HG03097 (cell line): Measurements from ENCODE around the gene HIRA.
"Not testable (repeated sequence)": the region's sequence is repeated elsewhere in the genome, so short reads cannot be mapped to it uniquely, and the experiment has no call there.

Source experiments
- ATAC-seq: cut with Tn5 transposase; IDR thresholded peaks from one replicate; pipeline ENCODE4 v1.9.1; 2021; ENCODE audit not compliant: unreplicated experiment, low FRiP score

Gene HIRA

GRCh38 chr22:19336133-19337075 is 95.1 kb downstream of the HIRA start:
- no peak for ATAC-seq

- no peak for ATAC-seq
Observed at GRCh38 chr22:19331975-19332374, 99.6 kb downstream of the HIRA start.

- ATAC-seq, result no peak
Observed at GRCh38 chr22:19331474-19331873, 100.1 kb downstream of the HIRA start.

GRCh38 chr22:19330865-19331418 is 100.6 kb downstream of the HIRA start:
- no peak for ATAC-seq

- not testable (repeated sequence) for ATAC-seq
Observed at GRCh38 chr22:19330205-19330604, 101.3 kb downstream of the HIRA start.

GRCh38 chr22:19329454-19329853 is 102.1 kb downstream of the HIRA start:
- no peak for ATAC-seq

- ATAC-seq, result no peak
Observed at GRCh38 chr22:19325296-19325948, 106.1 kb downstream of the HIRA start.

- not testable (repeated sequence) for ATAC-seq
Observed at GRCh38 chr22:19323420-19323819, 108.1 kb downstream of the HIRA start.

GRCh38 chr22:19321757-19322156 is 109.8 kb downstream of the HIRA start:
- no peak for ATAC-seq

GRCh38 chr22:19320136-19320535 is 111.4 kb downstream of the HIRA start:
- ATAC-seq, result not testable (repeated sequence)

GRCh38 chr22:19319281-19319680 is 112.3 kb downstream of the HIRA start:
- no peak for ATAC-seq

GRCh38 chr22:19317865-19318264 is 113.7 kb downstream of the HIRA start:
- ATAC-seq, result no peak

GRCh38 chr22:19307872-19308271 is 123.7 kb downstream of the HIRA start:
- ATAC-seq, result no peak

- not testable (repeated sequence) for ATAC-seq
Observed at GRCh38 chr22:19306535-19306934, 125.0 kb downstream of the HIRA start.

- no peak for ATAC-seq
Observed at GRCh38 chr22:19304547-19304946, 127.0 kb downstream of the HIRA start.

- ATAC-seq, result no peak
Observed at GRCh38 chr22:19303785-19304184, 127.7 kb downstream of the HIRA start.

GRCh38 chr22:19295733-19296132 is 135.8 kb downstream of the HIRA start:
- no peak for ATAC-seq

- ATAC-seq, result no peak
Observed at GRCh38 chr22:19292458-19293230, 138.9 kb downstream of the HIRA start.

- peak; percentile 52 for ATAC-seq
Observed at GRCh38 chr22:19291580-19292457, 139.7 kb downstream of the HIRA start, which contains the start of gene CLTCL1. TSS of gene CLTCL1 (minus strand) at chr22:19291719. CDS start at chr22:19291641, 78 bp downstream.

- ATAC-seq, result peak; percentile 18
Observed at GRCh38 chr22:19291218-19291579, 140.3 kb downstream of the HIRA start.
